OCI-LY1 (cell line): ENCODE data around the gene KCMF1.

Experiments
- H2AFZ ChIP-seq: fragments of 200-600 bp; sonication (generic), shearing (Covaris generic); 2 replicates; pipeline ENCODE4 v1.6.0; 2014; ENCODE audit warnings: antibody characterized with exemption, mild to moderate bottlenecking, low read length
- H3F3A ChIP-seq: fragments of 200-600 bp; sonication (generic), shearing (Covaris generic); 2 replicates; pipeline ENCODE4 v1.6.0; 2014; ENCODE audit warnings: mild to moderate bottlenecking, antibody characterized with exemption, low read length, moderate library complexity; ENCODE audit not compliant: insufficient read depth
- H3K27ac ChIP-seq: fragments of 200-600 bp; sonication (generic); 2 replicates; pipeline ENCODE4 v1.5.1; 2014; ENCODE audit warnings: low read length, mixed run types, mild to moderate bottlenecking, low read depth; ENCODE audit not compliant: poor library complexity, severe bottlenecking
- H3K27me3 ChIP-seq: fragments of 200-600 bp; sonication (generic); 2 replicates; pipeline ENCODE4 v1.6.0; 2014; ENCODE audit warnings: antibody characterized with exemption, mild to moderate bottlenecking, low read length, moderate library complexity; ENCODE audit not compliant: insufficient read depth
- H3K36me3 ChIP-seq: fragments of 200-600 bp; sonication (generic); 2 replicates; pipeline ENCODE4 v1.6.1; 2014; ENCODE audit warnings: mild to moderate bottlenecking, antibody characterized with exemption, low read length, moderate library complexity, mixed read lengths; ENCODE audit not compliant: insufficient read depth
- H3K4me1 ChIP-seq: fragments of 200-600 bp; sonication (generic); 2 replicates; pipeline ENCODE4 v1.5.1; 2014; ENCODE audit warnings: mild to moderate bottlenecking, low read length, moderate library complexity; ENCODE audit not compliant: insufficient read depth, severe bottlenecking
- H3K4me2 ChIP-seq: fragments of 200-600 bp; sonication (generic), shearing (Covaris generic); 2 replicates; pipeline ENCODE4 v1.6.1; 2014; ENCODE audit warnings: low read length
- H3K4me3 ChIP-seq: fragments of 200-600 bp; sonication (generic); 2 replicates; pipeline ENCODE4 v1.5.1; 2014; ENCODE audit warnings: low read length, low read depth, mild to moderate bottlenecking, mixed read lengths; ENCODE audit not compliant: poor library complexity, severe bottlenecking
- H3K79me2 ChIP-seq: fragments of 200-600 bp; shearing (Covaris generic); 2 replicates; pipeline ENCODE4 v1.6.1; 2016; ENCODE audit warnings: mixed run types, low read length, mixed read lengths; ENCODE audit not compliant: insufficient read depth
- H3K9ac ChIP-seq: fragments of 200-600 bp; sonication (generic), shearing (Covaris generic); 2 replicates; pipeline ENCODE4 v1.6.1; 2014; ENCODE audit warnings: mild to moderate bottlenecking, low read length, mixed read lengths
- H3K9me2 ChIP-seq: fragments of 200-600 bp; sonication (generic), shearing (Covaris generic); 2 replicates; pipeline ENCODE4 v1.6.1; 2014; ENCODE audit warnings: low read depth, mild to moderate bottlenecking, low read length, mixed read lengths
- H3K9me3 ChIP-seq: fragments of 200-600 bp; shearing (Covaris generic); 2 replicates; pipeline ENCODE4 v1.6.1; 2014; ENCODE audit warnings: low read length, mixed read lengths
- H4K20me1 ChIP-seq: fragments of 200-600 bp; sonication (generic), shearing (Covaris generic); 2 replicates; pipeline ENCODE4 v1.6.0; 2016; ENCODE audit warnings: mild to moderate bottlenecking, low read length; ENCODE audit not compliant: insufficient read depth
- CTCF ChIP-seq: fragments of 200-600 bp; sonication (generic), shearing (Covaris generic); IDR thresholded peaks from 2 replicates; pipeline ENCODE4 v1.5.1; 2017; ENCODE audit warnings: mild to moderate bottlenecking, antibody characterized with exemption, low read length, moderate library complexity, mixed read lengths
- EZH2 ChIP-seq: fragments of 200-600 bp; sonication (generic), shearing (Covaris generic); IDR thresholded peaks from 2 replicates; pipeline ENCODE4 v1.8.0; 2017; ENCODE audit warnings: borderline replicate concordance, mixed run types, mild to moderate bottlenecking, antibody characterized with exemption, low read length, moderate library complexity, mixed read lengths

The KCMF1 gene

GRCh38 chr2:85087541-85087940 lies 116.6 kb downstream of the KCMF1 start:
- H3K27ac ChIP-seq = no peak overlapping the region
- no peaks in the 10 kb centered on the region for H3K27me3 ChIP-seq
- no peaks in the 10 kb centered on the region for H3K79me2 ChIP-seq
- H3K4me2 ChIP-seq = no peak overlapping the region
- H3K9ac ChIP-seq = no peak overlapping the region
- H3K4me1 ChIP-seq = no peaks in the 10 kb centered on the region
- no peaks in the 10 kb centered on the region for H3F3A ChIP-seq
- H3K36me3 ChIP-seq = no peaks in the 10 kb centered on the region
- no peak overlapping the region for H3K4me3 ChIP-seq
- TF ChIP-seq CTCF (no peak), EZH2 (no peak)
- H4K20me1 ChIP-seq = no peaks in the 10 kb centered on the region
- no peaks in the 10 kb centered on the region for H3K9me3 ChIP-seq
- no peaks in the 10 kb centered on the region for H3K9me2 ChIP-seq
- no peak overlapping the region for H2AFZ ChIP-seq

- no peaks in the 10 kb centered on the region for H3K9me3 ChIP-seq
- no peaks in the 10 kb centered on the region for H3K9me2 ChIP-seq
- H3K27ac ChIP-seq = no peak overlapping the region
- H3K79me2 ChIP-seq = no peaks in the 10 kb centered on the region
- H3K4me3 ChIP-seq = no peak overlapping the region
- H3F3A ChIP-seq = no peaks in the 10 kb centered on the region
- H3K36me3 ChIP-seq = no peaks in the 10 kb centered on the region
- H3K4me1 ChIP-seq = no peaks in the 10 kb centered on the region
- TF ChIP-seq EZH2 = no peak
- no peak for TF ChIP-seq CTCF
- no peaks in the 10 kb centered on the region for H4K20me1 ChIP-seq
- no peak overlapping the region for H3K4me2 ChIP-seq
- H3K9ac ChIP-seq = no peak overlapping the region
- no peaks in the 10 kb centered on the region for H3K27me3 ChIP-seq
- no peak overlapping the region for H2AFZ ChIP-seq
Observed at GRCh38 chr2:85088921-85089320, 118.0 kb downstream of the KCMF1 start.

- Histone ChIP-seq H3K9ac (no peak overlapping the region), H3K27me3 (no peaks in the 10 kb centered on the region), H3K4me1 (no peaks in the 10 kb centered on the region), H3K36me3 (no peaks in the 10 kb centered on the region), H3K4me2 (no peak overlapping the region), H3K9me3 (no peaks in the 10 kb centered on the region), H4K20me1 (no peaks in the 10 kb centered on the region), H3K4me3 (no peak overlapping the region), H2AFZ (no peak overlapping the region), H3F3A (no peaks in the 10 kb centered on the region), H3K9me2 (no peaks in the 10 kb centered on the region), H3K27ac (no peak overlapping the region), H3K79me2 (no peaks in the 10 kb centered on the region)
- TF ChIP-seq CTCF (no peak), EZH2 (no peak)
Observed at GRCh38 chr2:85089585-85089984, 118.6 kb downstream of the KCMF1 start.
